GM18517 (cell line): ENCODE measurements around the gene BNC2.

Source experiments
- ATAC-seq: cut with Tn5 transposase; IDR thresholded peaks from one replicate; pipeline ENCODE4 v1.9.1; 2021; ENCODE audit warnings: mild to moderate bottlenecking, moderate library complexity; ENCODE audit not compliant: unreplicated experiment

BNC2 gene

GRCh38 chr9:16680541-16680940 lies 189.9 kb downstream of the BNC2 start:
- ATAC-seq = no peak

- ATAC-seq = no peak
Observed at GRCh38 chr9:16679327-16679821, 191.1 kb downstream of the BNC2 start.

- no peak for ATAC-seq
Observed at GRCh38 chr9:16676519-16676918, 194.0 kb downstream of the BNC2 start.

GRCh38 chr9:16675131-16675530 lies 195.3 kb downstream of the BNC2 start:
- ATAC-seq = no peak

- no peak for ATAC-seq
Observed at GRCh38 chr9:16673171-16673570, 197.3 kb downstream of the BNC2 start.

GRCh38 chr9:16672501-16672900 lies 198.0 kb downstream of the BNC2 start:
- ATAC-seq = no peak

GRCh38 chr9:16671591-16672137 lies 198.8 kb downstream of the BNC2 start:
- ATAC-seq = no peak

GRCh38 chr9:16670791-16671190 lies 199.7 kb downstream of the BNC2 start:
- ATAC-seq = no peak

- no peak for ATAC-seq
Observed at GRCh38 chr9:16668734-16669295, 201.7 kb downstream of the BNC2 start.

GRCh38 chr9:16664211-16664610 lies 206.3 kb downstream of the BNC2 start:
- no peak for ATAC-seq

- no peak for ATAC-seq
Observed at GRCh38 chr9:16661816-16662215, 208.7 kb downstream of the BNC2 start.

- ATAC-seq = no peak
Observed at GRCh38 chr9:16659096-16659495, 211.4 kb downstream of the BNC2 start.

GRCh38 chr9:16656432-16657169 lies 213.9 kb downstream of the BNC2 start:
- no peak for ATAC-seq

- ATAC-seq = no peak
Observed at GRCh38 chr9:16654596-16655126, 215.8 kb downstream of the BNC2 start.

GRCh38 chr9:16653491-16654399 lies 216.7 kb downstream of the BNC2 start:
- ATAC-seq = no peak

- no peak for ATAC-seq
Observed at GRCh38 chr9:16652582-16652981, 217.9 kb downstream of the BNC2 start.

- ATAC-seq = no peak
Observed at GRCh38 chr9:16651446-16651964, 219.0 kb downstream of the BNC2 start.

GRCh38 chr9:16645970-16646369 lies 224.5 kb downstream of the BNC2 start:
- no peak for ATAC-seq

GRCh38 chr9:16642421-16643109 lies 227.9 kb downstream of the BNC2 start:
- ATAC-seq = no peak

- ATAC-seq = no peak
Observed at GRCh38 chr9:16640649-16641048, 229.8 kb downstream of the BNC2 start.
